GM12875 (cell line): ENCODE data around the gene HOXA4.

Experiments
- H3K4me3 ChIP-seq: one replicate; pipeline ENCODE4 v1.5.1; 2011; ENCODE audit warnings: low read depth, low read length, control low read depth
- TF ChIP-seq, protein P1 (sequence below): IDR thresholded peaks from 2 replicates; pipeline ENCODE4 v1.5.1; 2011; ENCODE audit warnings: low read depth, mild to moderate bottlenecking, control low read depth, inconsistent platforms, low read length, moderate library complexity, borderline replicate concordance; ENCODE audit not compliant: insufficient read depth

HOXA4 gene

DNA sequence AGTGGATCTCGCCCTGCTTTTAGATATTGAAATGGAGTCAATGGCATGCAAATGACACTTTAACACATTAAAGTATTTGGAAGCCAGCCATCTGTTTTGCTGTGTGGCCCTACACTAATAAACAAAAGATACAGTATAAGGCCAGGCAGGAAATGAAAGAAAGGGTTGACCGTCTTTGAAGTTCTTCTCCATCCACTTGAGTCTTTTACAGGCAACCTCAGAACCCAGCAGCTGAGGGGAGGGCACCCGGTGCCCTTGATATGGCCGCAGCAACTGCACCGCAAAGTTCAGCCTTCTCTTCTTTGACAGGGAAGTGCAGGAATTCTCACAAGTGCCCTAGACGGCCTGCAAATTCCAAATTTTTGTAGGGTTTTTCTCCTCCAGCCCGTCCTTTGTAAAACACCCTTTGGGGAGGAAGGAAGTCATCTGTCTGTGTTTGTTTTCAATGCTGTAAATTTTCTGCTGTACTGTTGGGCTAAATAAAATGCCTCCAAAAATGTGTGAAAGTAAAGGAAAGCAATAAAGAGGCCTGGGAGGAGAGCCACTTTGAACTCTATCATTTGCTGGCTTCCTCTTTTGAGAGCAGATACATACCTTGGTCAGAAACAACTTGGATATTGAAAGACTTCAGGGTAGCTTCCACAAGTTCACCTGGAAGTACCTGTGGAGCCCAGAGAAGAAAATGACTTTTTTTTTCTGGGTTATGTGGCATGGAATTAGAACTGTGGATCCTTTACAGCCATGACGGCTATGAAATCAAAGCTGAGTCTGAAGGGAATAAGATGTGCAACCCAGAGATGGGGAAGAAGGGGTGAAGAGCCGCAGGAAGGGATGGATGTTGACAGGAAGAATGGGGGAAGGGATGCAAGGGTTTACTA is 38.4 kb downstream of the HOXA4 start:
- no peak overlapping the region for H3K4me3 ChIP-seq
- TF ChIP-seq, protein P1, sequence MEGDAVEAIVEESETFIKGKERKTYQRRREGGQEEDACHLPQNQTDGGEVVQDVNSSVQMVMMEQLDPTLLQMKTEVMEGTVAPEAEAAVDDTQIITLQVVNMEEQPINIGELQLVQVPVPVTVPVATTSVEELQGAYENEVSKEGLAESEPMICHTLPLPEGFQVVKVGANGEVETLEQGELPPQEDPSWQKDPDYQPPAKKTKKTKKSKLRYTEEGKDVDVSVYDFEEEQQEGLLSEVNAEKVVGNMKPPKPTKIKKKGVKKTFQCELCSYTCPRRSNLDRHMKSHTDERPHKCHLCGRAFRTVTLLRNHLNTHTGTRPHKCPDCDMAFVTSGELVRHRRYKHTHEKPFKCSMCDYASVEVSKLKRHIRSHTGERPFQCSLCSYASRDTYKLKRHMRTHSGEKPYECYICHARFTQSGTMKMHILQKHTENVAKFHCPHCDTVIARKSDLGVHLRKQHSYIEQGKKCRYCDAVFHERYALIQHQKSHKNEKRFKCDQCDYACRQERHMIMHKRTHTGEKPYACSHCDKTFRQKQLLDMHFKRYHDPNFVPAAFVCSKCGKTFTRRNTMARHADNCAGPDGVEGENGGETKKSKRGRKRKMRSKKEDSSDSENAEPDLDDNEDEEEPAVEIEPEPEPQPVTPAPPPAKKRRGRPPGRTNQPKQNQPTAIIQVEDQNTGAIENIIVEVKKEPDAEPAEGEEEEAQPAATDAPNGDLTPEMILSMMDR: no peak

- H3K4me3 ChIP-seq: no peak overlapping the region
- TF ChIP-seq, protein P1: no peak
These were observed 39.5 kb downstream of the HOXA4 start for GRCh38 chr7:27091105-27091504.

- H3K4me3 ChIP-seq: no peak overlapping the region
- TF ChIP-seq, protein P1: no peak
These were observed 42.3 kb downstream of the HOXA4 start for GRCh38 chr7:27088002-27088922.

GRCh38 chr7:27083646-27084045 is 46.9 kb downstream of the HOXA4 start:
- TF ChIP-seq, protein P1: no peak
- no peak overlapping the region for H3K4me3 ChIP-seq

- H3K4me3 ChIP-seq: no peak overlapping the region
These were observed 48.4 kb downstream of the HOXA4 start for GRCh38 chr7:27082171-27082570.

DNA sequence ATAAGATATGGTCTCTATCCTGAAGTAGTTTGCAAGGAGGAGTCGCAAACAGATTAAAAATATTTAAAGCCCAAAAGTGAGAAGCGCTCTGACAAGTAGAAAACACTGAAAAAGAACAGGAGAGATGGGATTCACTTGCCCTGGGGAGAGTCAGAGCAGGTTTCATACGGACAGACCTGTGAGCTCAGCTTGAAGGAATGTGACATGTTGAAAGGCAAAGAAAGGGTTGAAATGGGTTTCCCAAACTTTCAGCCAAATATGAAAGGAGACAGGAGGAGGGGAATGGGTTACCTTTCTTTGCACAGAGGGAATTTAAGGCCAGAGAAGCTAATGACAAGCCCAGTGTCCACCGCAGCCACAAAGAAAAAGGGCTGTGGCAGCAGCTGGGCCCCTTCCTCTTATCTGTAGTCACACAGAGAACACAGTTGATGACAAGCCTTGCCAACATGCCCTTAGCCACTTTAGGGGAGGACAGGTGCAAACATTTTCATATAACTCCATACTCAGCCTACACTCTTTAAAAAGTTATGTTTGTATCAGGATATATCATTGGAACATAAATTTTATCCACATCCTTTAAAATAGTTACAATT is 49.6 kb downstream of the HOXA4 start:
- TF ChIP-seq, protein P1: no peak
- no peak overlapping the region for H3K4me3 ChIP-seq

More at GRCh38 chr7:27082171-27082570, 48.4 kb downstream of the HOXA4 start:
- TF ChIP-seq, protein P1: no peak
